PC-9 (cell line): Measurements from ENCODE around the gene CREB3L1. TPM values are rescaled to one million over a fixed set of nuclear protein-coding genes. Genes with fewer than 3 reads are reported as not detected.
A peak's percentile ranks its signal among the peaks of the same experiment; 100 is the strongest.

Source experiments
- BruUV-seq: library from RNA; stranded (reverse); fragments of 400-500 nt; replicated peaks from 2 replicates; lab custom pipeline; 2021; lab: Mats Ljungman, UMichigan
- CTCF ChIA-PET: fragments of 300-600 bp; sonication (Branson Sonifier 250); formaldehyde crosslinking; loops from one replicate; lab custom pipeline; 2022; ENCODE audit warnings: antibody characterized with exemption; lab: Charles Lee
- POLR2A ChIA-PET: fragments of 300-600 bp; sonication (Branson Sonifier 250); formaldehyde crosslinking; loops from one replicate; lab custom pipeline; 2022; ENCODE audit warnings: antibody characterized with exemption; ENCODE audit not compliant: unreplicated experiment; lab: Charles Lee
- DNase-seq, 2 experiments: peaks; one replicate each; pipeline versions ENCODE4 v3.0.0 to v3.0.0-alpha.2; 2015 to 2022; ENCODE audit warnings: mixed read lengths in 1 of 2
- H2AFZ ChIP-seq: fragments of 200-600 bp; sonication (generic); 2 replicates; pipeline ENCODE4 v1.8.1; 2017; ENCODE audit warnings: antibody characterized with exemption
- H3F3A ChIP-seq: fragments of 200-600 bp; sonication (generic); 2 replicates; pipeline ENCODE4 v1.8.1; 2017; ENCODE audit warnings: antibody characterized with exemption, mild to moderate bottlenecking, low read depth; ENCODE audit not compliant: insufficient read depth
- H3K27ac ChIP-seq: fragments of 200-600 bp; sonication (generic); 2 replicates; pipeline ENCODE4 v1.6.1; 2016; ENCODE audit warnings: mixed run types
- H3K27me3 ChIP-seq: fragments of 200-600 bp; sonication (generic); 2 replicates; pipeline ENCODE4 v1.6.1; 2016; ENCODE audit warnings: low read depth, mixed run types; ENCODE audit not compliant: insufficient read depth
- H3K36me3 ChIP-seq: fragments of 200-600 bp; sonication (generic); 2 replicates; pipeline ENCODE4 v1.6.1; 2016; ENCODE audit warnings: low read depth, mixed run types
- H3K4me1 ChIP-seq: fragments of 200-600 bp; sonication (generic); replicated peaks from 2 replicates; pipeline ENCODE4 v1.6.1; 2016; ENCODE audit warnings: mixed run types; ENCODE audit not compliant: insufficient read depth
- H3K4me2 ChIP-seq: fragments of 200-600 bp; sonication (generic); 2 replicates; pipeline ENCODE4 v1.6.1; 2017; ENCODE audit warnings: mixed run types
- H3K4me3 ChIP-seq: fragments of 200-600 bp; sonication (generic); 2 replicates; pipeline ENCODE4 v1.6.1; 2016; ENCODE audit warnings: mixed run types
- H3K79me2 ChIP-seq: fragments of 200-600 bp; sonication (generic); 2 replicates; pipeline ENCODE4 v1.6.1; 2017; ENCODE audit warnings: low read depth, mixed run types
- H3K9me2 ChIP-seq: fragments of 200-600 bp; sonication (generic); 2 replicates; pipeline ENCODE4 v1.8.1; 2017; ENCODE audit warnings: mild to moderate bottlenecking; ENCODE audit not compliant: insufficient read depth
- H3K9me3 ChIP-seq: fragments of 200-600 bp; sonication (generic); 2 replicates; pipeline ENCODE4 v1.8.1; 2016; ENCODE audit warnings: low read depth; ENCODE audit not compliant: insufficient read depth
- H4K20me1 ChIP-seq: fragments of 200-600 bp; sonication (generic); 2 replicates; pipeline ENCODE4 v1.8.1; 2017; ENCODE audit not compliant: insufficient read depth
- CTCF ChIP-seq: fragments of 200-600 bp; sonication (generic); conservative IDR thresholded peaks from 2 replicates; pipeline ENCODE4 v1.6.1; 2017; ENCODE audit warnings: mixed run types, antibody characterized with exemption, mild to moderate bottlenecking, moderate library complexity
- EZH2 ChIP-seq: fragments of 200-600 bp; sonication (generic); IDR thresholded peaks from 2 replicates; pipeline ENCODE4 v1.8.0; 2017; ENCODE audit warnings: antibody characterized with exemption, low read depth
- intact Hi-C: fragments of 100-400 bp; cut with micrococcal nuclease; formaldehyde crosslinking; loops from one replicate; pipeline ENCODE4 v1.10.0; 2022; ENCODE audit not compliant: unreplicated experiment
- total RNA-seq: library from RNA; stranded (reverse); gene quantifications from 2 replicates; pipeline ENCODE4 v1.2.3, GENCODE V29; 2021

CREB3L1 gene
- total RNA-seq, 1 experiment from 2014 or later: 3.1 TPM

DNA sequence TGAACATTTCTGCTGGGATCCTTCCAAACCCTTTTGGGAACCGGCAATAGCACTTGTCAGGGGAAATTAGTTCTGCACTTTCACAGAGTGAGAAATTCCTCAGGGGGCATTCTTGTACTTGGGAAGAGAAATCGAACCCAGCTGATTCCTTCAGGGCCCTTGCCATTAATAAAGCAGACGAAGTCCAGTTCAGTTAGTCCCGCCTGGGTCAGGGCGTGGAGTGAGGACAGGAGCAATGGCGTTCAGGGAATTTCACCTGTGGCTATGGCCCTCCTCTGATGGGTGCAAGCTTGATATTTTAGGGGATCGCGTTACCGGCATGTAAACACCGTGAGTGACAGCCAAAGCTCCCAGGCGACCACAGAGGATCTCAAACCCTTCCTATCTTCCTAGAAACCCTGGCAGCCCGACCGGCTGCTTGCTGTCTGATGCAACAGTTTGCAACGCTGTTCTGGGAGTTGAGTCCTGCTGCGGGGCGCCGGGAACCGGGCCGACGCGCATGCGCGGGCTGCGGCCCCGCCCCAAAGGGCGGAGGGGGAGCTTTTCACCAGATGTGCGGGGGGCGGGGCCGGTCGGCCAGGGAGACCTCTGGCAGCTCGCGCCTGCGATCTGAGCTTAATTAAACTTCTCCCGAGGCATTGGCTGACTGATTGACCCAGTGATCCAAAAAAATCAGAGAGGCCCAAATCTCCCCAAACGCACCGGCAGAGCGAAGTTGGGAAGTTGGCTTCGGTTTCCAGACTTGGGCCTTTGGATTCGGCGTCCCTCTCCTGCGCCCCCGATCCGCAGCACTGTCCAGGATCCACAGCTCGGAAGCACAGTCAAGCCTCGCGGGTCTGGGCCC lies 34.3 kb upstream of the CREB3L1 start:
- peak; percentile 92 to 97 for DNase-seq
- 0 out of 2 replicates have a peak, but pooled peaks cover 4% of the 10 kb centered on the region for H3K79me2 ChIP-seq
- peak overlapping the region; percentile 88 for H2AFZ ChIP-seq
- no peaks in the 10 kb centered on the region for H3K9me3 ChIP-seq
- intact Hi-C loops: loop anchor here (1.0 to 5.0 kb wide), 4 partner anchors 52 to 139 kb away; partner anchors contain the start of genes MDK and PHF21A
- peaks cover 27% of the 10 kb centered on the region for H3F3A ChIP-seq
- H3K27me3 ChIP-seq: no peaks in the 10 kb centered on the region
- no peaks in the 10 kb centered on the region for H4K20me1 ChIP-seq
- TF ChIP-seq CTCF (no peak), EZH2 (no peak)
- H3K4me1 ChIP-seq: peaks cover 42% of the 10 kb centered on the region
- CTCF ChIA-PET: interaction anchor here (0.5 to 1.7 kb wide), 11 partner anchors 53 to 1214 kb away, joined by 3 to 12 read pairs (median 5); partner anchors contain the start of gene MDK
- H3K4me2 ChIP-seq: peak overlapping the region; percentile 88
- no peaks in the 10 kb centered on the region for H3K36me3 ChIP-seq
- peak overlapping the region; percentile 99 for H3K27ac ChIP-seq
- H3K9me2 ChIP-seq: no peaks in the 10 kb centered on the region
- peak overlapping the region; percentile 62 for H3K4me3 ChIP-seq
- TSS peak; percentile 100 for BruUV-seq
- POLR2A ChIA-PET: interaction anchor here (0.6 to 0.9 kb wide), 7 partner anchors 52 to 299 kb away, joined by 3 to 19 read pairs (median 5); no protein-coding TSS in a partner anchor

DNA sequence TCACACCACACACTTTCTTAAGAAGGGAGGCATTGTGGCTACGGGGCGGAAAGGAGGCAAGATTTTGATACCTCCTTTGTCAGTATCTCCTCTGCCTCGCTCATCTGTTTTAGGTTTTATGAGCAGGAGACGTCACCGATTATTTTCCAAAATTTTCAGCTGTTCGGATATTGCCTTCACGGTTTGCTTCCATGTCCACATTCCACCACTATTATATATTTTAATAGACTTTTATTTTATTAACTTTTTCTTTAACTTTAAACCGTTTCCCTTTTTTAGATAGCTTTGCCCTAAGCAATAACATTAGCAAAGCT lies 33.7 kb upstream of the CREB3L1 start:
- Histone ChIP-seq H3K79me2 (0 out of 2 replicates have a peak, but pooled peaks cover 4% of the 10 kb centered on the region), H3K27ac (peak overlapping the region; percentile 99), H3F3A (peaks cover 30% of the 10 kb centered on the region), H3K36me3 (no peaks in the 10 kb centered on the region), H3K4me2 (peak overlapping the region; percentile 88), H3K4me3 (peak overlapping the region; percentile 62), H3K9me2 (no peaks in the 10 kb centered on the region), H3K27me3 (no peaks in the 10 kb centered on the region), H2AFZ (peak overlapping the region; percentile 88), H4K20me1 (no peaks in the 10 kb centered on the region), H3K9me3 (no peaks in the 10 kb centered on the region), H3K4me1 (peaks cover 42% of the 10 kb centered on the region)
- BruUV-seq: no TSS peak
- no peak for TF ChIP-seq EZH2
- no peak for TF ChIP-seq CTCF
- POLR2A ChIA-PET: interaction anchor here (0.5 to 0.9 kb wide), 7 partner anchors 52 to 1619 kb away, joined by 3 to 7 read pairs (median 4); no protein-coding TSS in a partner anchor
- DNase-seq: no peak
- intact Hi-C loops: loop anchor here (1.0 to 5.0 kb wide), 4 partner anchors 51 to 139 kb away; partner anchors contain the start of genes MDK and PHF21A
- CTCF ChIA-PET: interaction anchor here (0.5 to 1.7 kb wide), 10 partner anchors 52 to 1213 kb away, joined by 3 to 15 read pairs (median 6); partner anchors contain the start of gene MDK

- intact Hi-C loops: loop anchor here (5.0 kb wide), 1 partner anchor 291 kb away; no protein-coding TSS in a partner anchor
- POLR2A ChIA-PET: no interaction called here
- H2AFZ ChIP-seq: no peak overlapping the region
These were observed 30.9 kb upstream of the CREB3L1 start for GRCh38 chr11:46246521-46246920.

More at GRCh38 chr11:46246521-46246920, 30.9 kb upstream of the CREB3L1 start:
- H4K20me1 ChIP-seq: no peaks in the 10 kb centered on the region
- TF ChIP-seq CTCF: no peak
- TF ChIP-seq EZH2: no peak
- DNase-seq: no peak
- no peaks in the 10 kb centered on the region for H3K9me2 ChIP-seq
- no TSS peak for BruUV-seq
- H3K4me3 ChIP-seq: no peak overlapping the region
- CTCF ChIA-PET: no interaction called here
- H3K27me3 ChIP-seq: no peaks in the 10 kb centered on the region
- H3K4me2 ChIP-seq: no peak overlapping the region
- H3K9me3 ChIP-seq: no peaks in the 10 kb centered on the region
- no peak overlapping the region for H3K27ac ChIP-seq
- H3K79me2 ChIP-seq: no peaks in the 10 kb centered on the region
- H3K36me3 ChIP-seq: no peaks in the 10 kb centered on the region
- peaks cover 35% of the 10 kb centered on the region for H3K4me1 ChIP-seq
- H3F3A ChIP-seq: peaks cover 21% of the 10 kb centered on the region
